SK-N-SH (cell line): ENCODE results near the gene NTN1. TPM values are rescaled to one million over a fixed set of nuclear protein-coding genes. Genes with fewer than 3 reads are reported as not detected.

Source experiments
- CTCF ChIA-PET: fragments of 300-600, 350-600 bp; formaldehyde crosslinking; extraction: SDS; loops from one replicate; lab custom pipeline; 2021; lab: Yijun Ruan, JAX
- POLR2A ChIA-PET: fragments of 350-600 bp; sonication (Branson Sonifier 250); formaldehyde crosslinking; extraction: SDS; loops from one replicate; lab custom pipeline; 2020; ENCODE audit warnings: antibody characterized with exemption, inconsistent platforms; lab: Yijun Ruan, JAX
- DNase-seq: peaks from one replicate; pipeline ENCODE4 v3.0.0; 2012
- H2AFZ ChIP-seq: fragments of 200-600 bp; sonication (generic); 2 replicates; pipeline ENCODE4 v1.8.1; 2016; ENCODE audit warnings: antibody characterized with exemption, mild to moderate bottlenecking, low read depth
- H3F3A ChIP-seq: fragments of 200-600 bp; sonication (generic); replicated peaks from 2 replicates; pipeline ENCODE3; 2016; ENCODE audit warnings: antibody characterized with exemption, mild to moderate bottlenecking; ENCODE audit not compliant: insufficient read depth
- H3K27ac ChIP-seq, 2 experiments: fragments of 200-500 bp in 1 of 2; fragments of 200-600 bp in 1 of 2; sonication (Bioruptor generic) in 1 of 2; sonication (generic), shearing (Covaris generic) in 1 of 2; 2 replicates each; pipeline versions ENCODE4 v1.5.1 to v1.6.1; 2014 to 2016; ENCODE audit warnings: low read depth in 2 of 2, inconsistent platforms in 1 of 2, low read length in 1 of 2, mild to moderate bottlenecking in 1 of 2, mixed read lengths in 1 of 2
- H3K27me3 ChIP-seq: fragments of 200-600 bp; sonication (generic), shearing (Covaris generic); 2 replicates; pipeline ENCODE4 v1.6.1; 2016; ENCODE audit warnings: mixed run types; ENCODE audit not compliant: insufficient read depth
- H3K36me3 ChIP-seq, 2 experiments: fragments of 200-500 bp in 1 of 2; fragments of 200-600 bp in 1 of 2; sonication (Bioruptor generic) in 1 of 2; sonication (generic) in 1 of 2; replicated peaks in 1 of 2; 2 replicates each; pipeline versions ENCODE3 to v1.5.1; 2014 to 2016; ENCODE audit warnings: low read length in 1 of 2, mild to moderate bottlenecking in 1 of 2; ENCODE audit not compliant: insufficient read depth in 2 of 2, control insufficient read depth in 1 of 2
- H3K4me1 ChIP-seq, 2 experiments: fragments of 200-500 bp in 1 of 2; fragments of 200-600 bp in 1 of 2; sonication (Bioruptor generic) in 1 of 2; sonication (generic), shearing (Covaris generic) in 1 of 2; 2 replicates each; pipeline versions ENCODE4 v1.5.1 to v1.6.1; 2014 to 2016; ENCODE audit warnings: low read depth in 1 of 2, low read length in 1 of 2, mixed run types in 1 of 2; ENCODE audit not compliant: insufficient read depth in 2 of 2, control insufficient read depth in 1 of 2
- H3K4me2 ChIP-seq: fragments of 200-600 bp; sonication (generic), shearing (Covaris generic); 2 replicates; pipeline ENCODE4 v1.6.1; 2017; ENCODE audit warnings: mixed run types
- H3K4me3 ChIP-seq, 2 experiments: fragments of 200-500 bp in 1 of 2; fragments of 200-600 bp in 1 of 2; sonication (Bioruptor generic) in 1 of 2; sonication (generic), shearing (Covaris generic) in 1 of 2; 2 replicates each; pipeline versions ENCODE4 v1.5.1 to v1.8.1; 2014 to 2016; ENCODE audit warnings: low read depth in 2 of 2, inconsistent platforms in 1 of 2, low read length in 1 of 2, mild to moderate bottlenecking in 1 of 2, mixed read lengths in 1 of 2, moderate library complexity in 1 of 2
- H3K79me2 ChIP-seq: fragments of 200-600 bp; sonication (generic); 2 replicates; pipeline ENCODE4 v1.8.1; 2017; ENCODE audit warnings: mild to moderate bottlenecking; ENCODE audit not compliant: insufficient read depth
- H3K9ac ChIP-seq: fragments of 200-600 bp; sonication (generic); 2 replicates; pipeline ENCODE4 v1.6.1; 2017; ENCODE audit warnings: mixed run types
- H3K9me2 ChIP-seq: fragments of 200-600 bp; sonication (generic); 2 replicates; pipeline ENCODE4 v1.6.1; 2017; ENCODE audit warnings: mixed run types
- H3K9me3 ChIP-seq: fragments of 200-600 bp; sonication (generic); 2 replicates; pipeline ENCODE4 v1.6.1; 2017; ENCODE audit warnings: mixed run types, mild to moderate bottlenecking, moderate library complexity
- H4K20me1 ChIP-seq: fragments of 200-600 bp; sonication (generic); 2 replicates; pipeline ENCODE4 v1.6.1; 2017; ENCODE audit warnings: mild to moderate bottlenecking, mixed run types; ENCODE audit not compliant: insufficient read depth
- EP300 ChIP-seq, 2 experiments: IDR thresholded peaks; 2 replicates each; pipeline versions ENCODE4 v1.4.0 to v1.6.1; 2012; ENCODE audit warnings: borderline replicate concordance in 1 of 2, low read depth in 1 of 2, low read length in 1 of 2
- FOSL2 ChIP-seq: IDR thresholded peaks from 2 replicates; pipeline ENCODE4 v1.4.0; 2012; ENCODE audit warnings: low read depth, mild to moderate bottlenecking, moderate library complexity, borderline replicate concordance
- FOXM1 ChIP-seq: IDR thresholded peaks from 2 replicates; pipeline ENCODE4 v1.4.0; 2012; ENCODE audit warnings: low read depth, mild to moderate bottlenecking
- JUND ChIP-seq: IDR thresholded peaks from 2 replicates; pipeline ENCODE4 v1.4.0; 2012
- MXI1 ChIP-seq: IDR thresholded peaks from 2 replicates; pipeline ENCODE4 v1.6.1; 2012; ENCODE audit warnings: mild to moderate bottlenecking, low read depth, low read length, improper control_type of control experiment
- NFIC ChIP-seq: IDR thresholded peaks from 2 replicates; pipeline ENCODE4 v1.4.0; 2012; ENCODE audit warnings: borderline replicate concordance
- NRF1 ChIP-seq: IDR thresholded peaks from 2 replicates; pipeline ENCODE4 v1.6.1; 2012; ENCODE audit warnings: low read depth, mild to moderate bottlenecking, low read length
- RAD21 ChIP-seq: IDR thresholded peaks from 2 replicates; pipeline ENCODE4 v1.6.1; 2012; ENCODE audit warnings: mild to moderate bottlenecking, low read length
- RFX5 ChIP-seq: IDR thresholded peaks from 2 replicates; pipeline ENCODE4 v1.6.1; 2012; ENCODE audit warnings: mild to moderate bottlenecking, improper control_type of control experiment, low read length
- RXRA ChIP-seq: IDR thresholded peaks from 2 replicates; pipeline ENCODE4 v1.4.0; 2012; ENCODE audit warnings: low read depth, mild to moderate bottlenecking, borderline replicate concordance
- SMC3 ChIP-seq: IDR thresholded peaks from 2 replicates; pipeline ENCODE4 v1.6.1; 2012; ENCODE audit warnings: low read depth, low read length, improper control_type of control experiment
- TAF1 ChIP-seq: IDR thresholded peaks from 2 replicates; pipeline ENCODE4 v1.6.1; 2012; ENCODE audit warnings: low read depth, mild to moderate bottlenecking, low read length, moderate library complexity, borderline replicate concordance
- WGBS: methylation state at CpG from one replicate; pipeline ENCODE4 v1.1.6; 2017; ENCODE audit warnings: low lambda C conversion rate; 5-methylcytosine and 5-hydroxymethylcytosine counted together
- polyA plus RNA-seq, 3 experiments: library from polyadenylated mRNA; depleted of rRNA; stranded (reverse); fragments of >200 nt; gene quantifications; 2 replicates each; pipeline ENCODE4 v1.2.3, GENCODE V29; 2012
- TF ChIP-seq, protein P1 (sequence below): IDR thresholded peaks from 2 replicates; pipeline ENCODE4 v1.4.0; 2012; ENCODE audit warnings: low read depth, borderline replicate concordance

NTN1 gene
- polyA plus RNA-seq, 1 of the 3 experiments (the other 2 are of a cell fraction): 0.05 TPM

GRCh38 chr17:9224485-9224884 lies 203.2 kb downstream of the NTN1 start:
- no peaks in the 10 kb centered on the region for H4K20me1 ChIP-seq
- ChIA-PET POLR2A (no interaction called here), CTCF (no interaction called here)
- no peak overlapping the region for H3K9ac ChIP-seq
- TF ChIP-seq NFIC: no peak
- TF ChIP-seq RFX5: no peak
- TF ChIP-seq RAD21: no peak
- TF ChIP-seq SMC3: no peak
- TF ChIP-seq NRF1: no peak
- no peak for TF ChIP-seq FOSL2
- TF ChIP-seq, protein P1, sequence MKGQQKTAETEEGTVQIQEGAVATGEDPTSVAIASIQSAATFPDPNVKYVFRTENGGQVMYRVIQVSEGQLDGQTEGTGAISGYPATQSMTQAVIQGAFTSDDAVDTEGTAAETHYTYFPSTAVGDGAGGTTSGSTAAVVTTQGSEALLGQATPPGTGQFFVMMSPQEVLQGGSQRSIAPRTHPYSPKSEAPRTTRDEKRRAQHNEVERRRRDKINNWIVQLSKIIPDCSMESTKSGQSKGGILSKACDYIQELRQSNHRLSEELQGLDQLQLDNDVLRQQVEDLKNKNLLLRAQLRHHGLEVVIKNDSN: no peak
- no peak for TF ChIP-seq RXRA
- no peak for TF ChIP-seq TAF1
- no peak for TF ChIP-seq EP300 (IDR thresholded peaks at IDR 0.05; ENCODE audit: borderline replicate concordance in 1 of 2, low read depth in 1 of 2, low read length in 1 of 2)
- TF ChIP-seq FOXM1: no peak
- TF ChIP-seq MXI1: no peak
- H3K36me3 ChIP-seq: no peaks in the 10 kb centered on the region
- H3K4me2 ChIP-seq: no peak overlapping the region
- no peaks in the 10 kb centered on the region for H3K9me3 ChIP-seq
- H3K9me2 ChIP-seq: no peaks in the 10 kb centered on the region
- H3F3A ChIP-seq: no peaks in the 10 kb centered on the region
- H3K4me3 ChIP-seq: no peak overlapping the region
- no peak overlapping the region for H2AFZ ChIP-seq
- H3K4me1 ChIP-seq: no peaks in the 10 kb centered on the region
- 82% methylated on average over 5 of the region's 7 CpGs for WGBS
- H3K27ac ChIP-seq: no peak overlapping the region
- no peaks in the 10 kb centered on the region for H3K27me3 ChIP-seq
- H3K79me2 ChIP-seq: no peaks in the 10 kb centered on the region
- no peak for DNase-seq

DNA sequence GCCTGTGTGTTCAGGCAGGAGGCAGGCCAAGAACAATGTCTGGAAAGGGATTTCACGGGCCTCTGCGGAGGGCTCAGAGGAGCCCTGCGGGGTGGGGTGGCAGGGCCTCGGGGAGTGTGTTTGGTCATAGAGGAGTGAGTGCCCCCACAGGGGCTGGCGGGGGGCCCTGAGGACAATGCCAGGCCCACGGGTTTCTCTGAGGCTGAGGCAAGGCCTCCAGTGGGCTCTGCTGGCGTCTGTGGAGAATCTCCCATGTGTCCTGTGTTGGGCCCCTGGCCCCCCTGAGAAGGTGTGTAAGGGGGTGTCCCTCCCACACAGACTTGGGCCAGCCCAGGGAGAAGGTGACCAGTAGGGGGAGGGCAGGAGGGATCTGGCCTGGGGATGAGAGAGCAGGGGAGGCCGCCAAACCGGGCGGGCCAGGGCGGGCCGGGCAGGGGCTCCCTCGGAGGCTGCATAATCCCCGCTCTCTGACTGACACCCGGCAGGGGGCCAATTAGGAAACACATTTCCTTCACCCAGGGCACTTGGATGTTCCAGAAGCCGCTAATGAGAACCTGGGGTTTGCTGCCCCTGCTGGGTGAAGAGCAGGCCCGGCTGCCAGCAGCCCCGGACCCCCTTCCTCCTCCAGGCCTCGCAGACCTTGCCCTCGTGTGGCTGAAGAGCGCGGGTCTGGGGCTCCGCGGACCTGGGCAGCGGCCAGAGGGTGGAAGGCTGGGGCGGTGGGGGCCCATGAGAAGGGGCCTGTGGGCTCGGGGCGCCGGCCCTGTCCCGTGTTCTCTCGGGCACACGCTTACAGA lies 204.2 kb downstream of the NTN1 start:
- TF ChIP-seq, protein P1: no peak
- TF ChIP-seq FOSL2 (no peak), JUND (no peak)
- Histone ChIP-seq H3K27ac (no peak overlapping the region), H3K36me3 (no peaks in the 10 kb centered on the region), H2AFZ (no peak overlapping the region), H3K9ac (no peak overlapping the region), H4K20me1 (no peaks in the 10 kb centered on the region), H3K79me2 (no peaks in the 10 kb centered on the region), H3K9me2 (no peaks in the 10 kb centered on the region), H3K4me2 (no peak overlapping the region), H3K4me3 (no peak overlapping the region), H3K27me3 (no peaks in the 10 kb centered on the region), H3K9me3 (no peaks in the 10 kb centered on the region), H3F3A (no peaks in the 10 kb centered on the region), H3K4me1 (peaks cover 0 to 8% of the 10 kb centered on the region in 2 experiments; a peak in 1 of 4 replicates)
- ChIA-PET POLR2A (no interaction called here), CTCF (no interaction called here)
- WGBS: 78% methylated on average over 23 of the region's 32 CpGs
- DNase-seq: peak; percentile 47
